ENCODE results near the gene TTC22.

The TTC22 gene

DNA sequence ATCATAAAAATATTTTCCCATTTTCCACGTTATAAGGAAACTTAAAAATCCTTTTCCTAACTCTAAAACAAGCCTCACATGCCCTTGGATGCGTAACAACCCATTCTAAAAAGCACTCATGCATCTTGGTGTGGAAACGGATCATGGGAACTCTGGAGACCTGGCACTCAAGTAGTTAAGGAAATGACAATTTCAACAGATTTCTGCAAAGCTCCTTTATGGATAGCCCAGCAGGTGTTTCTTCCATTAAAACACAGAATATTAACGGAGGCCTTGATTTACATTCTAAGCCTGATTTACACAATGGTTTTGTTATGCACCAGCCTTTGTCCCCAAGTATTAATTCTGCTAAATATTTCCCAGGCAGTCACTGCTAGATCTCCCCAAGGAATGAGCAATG lies 49.7 kb downstream of the TTC22 start:
- DNase-seq (ENCODE audit: low read depth in 2 of 2) = no peak

DNA sequence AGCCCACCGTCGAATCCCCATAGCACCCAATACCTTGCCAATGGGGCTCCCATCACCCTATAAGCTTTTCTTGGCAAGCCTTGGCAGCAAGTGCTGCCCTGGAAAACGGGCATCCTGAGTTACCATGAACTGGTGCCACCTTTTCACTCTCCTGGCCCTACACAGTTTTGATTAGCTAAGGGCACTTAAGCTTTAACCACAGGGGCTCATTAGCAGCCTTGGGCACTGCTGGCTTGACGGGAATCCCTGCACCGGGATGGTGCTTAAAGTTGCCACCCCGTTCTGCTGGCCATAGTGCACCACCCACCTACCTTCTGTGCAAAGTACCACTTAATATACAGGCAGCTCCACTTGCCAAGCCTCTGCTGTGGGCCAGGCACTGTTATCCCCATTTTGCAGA lies 50.5 kb downstream of the TTC22 start:
- no peak for DNase-seq (ENCODE audit: low read depth in 2 of 2)

DNA sequence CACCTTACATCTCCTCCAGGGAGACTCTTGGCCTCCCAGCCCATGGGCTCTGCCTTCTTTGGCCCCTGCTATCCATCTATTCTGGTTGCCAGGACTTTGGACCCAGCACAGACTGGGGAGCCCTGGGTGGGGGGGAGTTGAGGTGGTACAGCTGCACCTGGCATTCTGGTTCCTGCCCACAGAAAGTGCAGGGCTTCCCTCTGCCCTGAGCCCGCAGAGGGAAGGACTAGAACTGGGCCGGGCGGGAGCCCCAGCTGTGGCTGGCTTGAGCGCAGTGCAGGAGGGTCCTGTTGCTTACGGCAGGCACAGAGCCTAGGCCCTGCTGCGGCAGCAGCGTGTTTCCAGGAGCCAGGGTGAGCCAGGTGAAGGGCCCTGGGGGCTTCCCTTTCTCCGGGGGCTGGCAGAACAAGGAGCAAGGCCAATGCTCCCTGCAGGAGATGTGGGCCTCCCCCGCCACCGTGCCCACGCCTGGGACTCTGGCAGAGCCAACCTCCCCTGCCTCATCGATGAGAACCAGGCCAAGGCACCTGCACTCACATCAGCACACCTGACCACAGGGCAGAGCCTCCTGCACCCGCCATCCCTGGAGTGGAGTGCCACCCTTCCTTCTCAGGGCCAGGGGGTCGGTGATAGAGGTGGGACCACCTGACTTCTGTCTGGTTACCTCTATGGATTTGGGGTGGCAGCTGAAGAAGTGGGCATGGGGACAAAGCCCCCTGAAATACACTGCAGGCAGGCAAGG lies 52.9 kb downstream of the TTC22 start:
- DNase-seq (ENCODE audit: low read depth in 2 of 2) = no peak

DNA sequence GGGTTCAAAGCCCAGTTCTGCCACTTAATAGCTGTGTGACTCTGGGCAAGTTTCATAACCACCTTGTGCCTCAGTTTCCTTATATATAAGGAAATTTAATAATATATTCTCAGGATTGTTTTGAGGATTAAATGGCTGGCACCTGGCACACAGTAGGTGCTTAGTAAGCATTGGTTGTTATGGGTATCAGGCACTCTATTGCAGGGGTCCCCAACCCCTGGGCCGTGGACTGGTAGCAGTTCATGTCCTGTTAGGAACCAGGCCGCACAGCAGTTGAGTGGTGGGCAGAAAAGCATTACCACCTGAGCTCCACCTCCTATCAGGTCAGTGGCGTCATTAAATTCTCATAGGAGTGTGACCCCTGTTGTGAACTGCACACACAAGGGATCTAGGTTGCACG lies 55.3 kb downstream of the TTC22 start:
- no peak for DNase-seq (ENCODE audit: low read depth in 2 of 2)

DNA sequence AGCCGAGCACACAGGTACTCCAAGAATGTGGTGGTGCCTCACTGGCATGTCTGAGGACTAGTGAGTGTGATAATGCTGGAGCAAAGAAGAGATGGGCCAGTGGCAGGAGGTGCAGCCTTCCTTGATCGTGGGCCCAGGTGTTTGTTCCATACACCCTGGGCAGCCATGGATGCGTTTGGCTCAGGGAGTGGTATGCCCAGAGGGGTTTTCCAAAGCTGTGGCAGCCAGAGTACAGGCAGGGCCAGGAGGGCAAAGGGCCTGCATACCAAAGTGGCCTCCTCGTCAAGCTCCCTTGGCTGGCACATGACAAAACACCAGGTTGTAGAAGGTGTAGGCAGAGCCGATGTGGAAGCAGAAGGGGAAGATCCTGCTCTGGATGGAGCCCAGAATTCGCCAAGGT lies 55.8 kb downstream of the TTC22 start:
- no peak for DNase-seq (ENCODE audit: low read depth in 2 of 2)

DNA sequence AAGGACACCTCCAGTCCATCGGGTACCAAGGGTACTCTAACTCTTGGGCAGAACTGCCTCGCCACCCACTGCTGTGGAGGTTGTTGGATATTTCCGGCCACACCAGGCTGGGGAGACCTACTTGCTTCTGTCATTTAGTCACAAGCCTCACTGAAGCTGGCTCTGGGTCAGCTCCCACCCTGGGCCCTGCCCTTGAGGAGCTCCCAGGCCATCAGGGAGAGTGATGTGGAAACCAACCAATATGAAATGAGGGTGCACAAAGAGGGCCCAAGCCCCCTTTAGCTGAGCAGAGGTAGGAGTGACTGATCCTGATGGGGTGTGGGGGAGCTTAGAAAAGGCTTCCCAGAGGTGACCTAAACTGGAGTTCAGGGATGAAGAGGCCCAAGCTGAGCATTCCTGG lies 56.4 kb downstream of the TTC22 start:
- DNase-seq (ENCODE audit: low read depth in 2 of 2) = no peak

DNA sequence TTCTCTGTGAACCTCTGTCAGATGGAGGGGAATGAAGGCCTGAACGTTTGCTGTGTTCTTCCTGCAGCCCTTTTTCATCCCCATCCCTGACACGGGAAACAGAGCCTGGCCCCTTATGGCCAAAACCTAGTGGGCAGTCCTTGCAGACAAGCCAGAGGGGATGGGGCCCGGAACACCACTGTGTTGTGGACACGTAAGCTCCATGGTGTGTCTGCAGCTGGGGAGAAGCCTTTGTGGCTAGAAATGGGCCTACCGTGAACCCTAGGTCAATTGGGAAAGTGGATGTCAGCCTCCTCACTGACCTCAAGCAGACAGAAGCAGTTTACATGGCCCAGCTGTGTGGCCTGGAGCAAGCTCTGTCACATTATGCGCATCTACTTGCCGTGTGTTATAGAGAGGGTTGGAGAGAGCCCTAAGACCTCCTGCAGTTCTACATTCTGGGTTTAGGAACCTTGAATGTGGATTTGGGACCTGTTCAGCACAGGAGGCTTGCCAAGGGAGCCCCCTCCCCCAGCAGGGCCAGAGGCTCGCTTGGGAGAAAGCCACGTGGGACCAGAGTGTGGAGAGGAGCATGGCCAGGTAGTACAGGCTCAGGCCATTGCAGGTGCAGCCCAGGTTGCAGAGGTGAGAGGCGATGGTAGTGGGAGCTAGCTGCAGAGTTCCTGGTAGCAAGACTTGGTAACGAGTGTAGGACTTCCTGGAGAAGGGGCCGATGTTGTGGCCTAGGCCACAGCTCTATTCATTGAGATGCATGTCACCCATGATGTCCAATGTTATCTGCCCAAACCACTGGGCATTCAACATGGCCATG lies 57.5 kb downstream of the TTC22 start:
- DNase-seq (ENCODE audit: low read depth in 2 of 2) = no peak

DNA sequence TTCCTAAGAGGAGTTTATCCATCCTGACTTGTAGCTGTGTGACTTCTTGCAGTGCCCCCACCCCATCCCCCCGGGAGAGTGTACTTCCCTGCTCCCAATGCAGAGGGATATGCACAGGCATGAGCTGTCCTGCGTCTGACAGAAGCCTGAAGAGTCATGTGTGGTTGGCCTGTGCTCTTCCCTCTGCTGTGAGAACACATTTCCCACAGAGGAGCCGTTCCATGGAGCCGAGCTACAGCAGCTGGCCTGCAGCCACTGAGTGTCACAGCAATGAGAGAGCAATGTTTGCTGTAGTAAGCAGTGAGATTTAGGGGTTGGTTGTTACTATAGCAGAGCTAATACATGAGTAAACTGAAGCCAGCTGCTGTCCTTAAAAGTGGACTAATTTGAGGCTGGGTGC lies 58.8 kb downstream of the TTC22 start:
- DNase-seq (ENCODE audit: low read depth in 2 of 2) = no peak

DNA sequence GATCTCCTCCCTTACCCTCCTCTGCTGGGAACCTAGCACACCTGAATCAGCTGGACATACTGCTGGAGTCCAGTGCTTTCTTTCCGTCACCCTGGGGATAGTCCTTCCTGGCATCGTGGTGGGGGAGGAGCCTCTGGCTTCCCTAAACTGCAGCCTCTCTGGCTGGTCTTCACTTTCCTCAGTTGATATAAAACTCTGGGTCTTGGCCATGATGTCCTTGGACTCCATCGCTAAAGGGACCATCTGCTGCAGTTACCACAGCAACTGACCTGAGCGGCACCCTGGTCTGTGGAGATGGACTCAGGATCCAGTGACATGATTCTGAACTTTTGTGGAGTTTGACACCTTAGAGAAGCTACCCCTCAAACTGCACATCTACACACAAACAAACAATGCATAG lies 59.6 kb downstream of the TTC22 start:
- DNase-seq (ENCODE audit: low read depth in 2 of 2) = no peak

DNA sequence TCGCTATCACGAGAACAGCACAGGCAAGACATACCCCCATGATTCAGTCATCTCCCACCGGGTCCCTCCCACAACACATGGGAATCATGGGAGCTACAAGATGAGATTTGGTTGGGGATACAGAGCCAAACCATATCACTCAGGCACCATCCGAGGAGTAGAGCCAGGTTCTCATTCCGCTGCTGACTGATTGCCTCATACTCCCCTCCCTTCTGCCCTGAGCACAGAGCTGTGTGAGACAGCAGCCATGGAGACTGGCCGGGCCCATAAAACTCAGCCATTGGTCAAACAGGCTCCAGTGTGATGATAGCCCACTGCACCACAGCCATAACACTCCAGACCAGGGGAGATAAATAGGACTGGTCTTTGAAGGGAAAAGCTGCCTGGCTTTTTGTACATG lies 62.9 kb downstream of the TTC22 start:
- DNase-seq (ENCODE audit: low read depth in 2 of 2) = no peak

DNA sequence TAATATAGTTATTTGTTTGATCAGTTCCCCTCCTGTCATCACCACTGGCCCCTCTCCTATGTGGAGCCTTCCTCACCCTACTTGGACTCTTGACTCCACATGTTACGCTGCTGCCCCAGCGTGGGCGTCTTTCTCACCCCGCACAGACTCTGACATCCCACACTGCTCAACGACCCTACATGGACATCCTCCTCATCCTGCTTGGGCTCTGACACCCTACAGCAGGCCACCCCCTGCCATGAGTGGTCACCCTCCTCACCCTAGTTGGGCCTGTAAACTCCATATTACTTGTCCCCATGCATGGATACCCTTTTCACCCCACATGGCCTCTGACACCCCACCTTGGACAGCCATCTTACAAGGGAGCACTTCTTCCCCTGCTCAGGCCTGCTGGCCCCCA lies 64.4 kb downstream of the TTC22 start:
- DNase-seq (ENCODE audit: low read depth in 2 of 2) = no peak

Data from stimulated activated CD8-positive, alpha-beta memory T cell treated with anti-CD3 and anti-CD28 coated beads, Interleukin-15, amount 100 ng/mL, for 48 hours (primary cell).